Karpas-422 (cell line): ENCODE measurements around the gene MANEA. TPM values are rescaled to one million over a fixed set of nuclear protein-coding genes. Genes with fewer than 3 reads are reported as not detected.
"Not testable (repeated sequence)": the region's sequence is repeated elsewhere in the genome, so short reads cannot be mapped to it uniquely, and the experiment has no call there.

Experiments
- DNase-seq: peaks from one replicate; pipeline ENCODE4 v3.0.0-alpha.2; 2015
- H2AFZ ChIP-seq: fragments of 200-600 bp; sonication (generic); 2 replicates; pipeline ENCODE4 v1.6.1; 2014; ENCODE audit warnings: antibody characterized with exemption, low read length, mixed read lengths
- H3K27ac ChIP-seq: fragments of 200-600 bp; sonication (generic); 2 replicates; pipeline ENCODE4 v1.5.1; 2014; ENCODE audit warnings: mild to moderate bottlenecking, low read length, moderate library complexity
- H3K27me3 ChIP-seq: fragments of 200-600 bp; sonication (generic); 2 replicates; pipeline ENCODE4 v1.6.1; 2014; ENCODE audit warnings: low read length, mixed read lengths
- H3K36me3 ChIP-seq: fragments of 200-600 bp; sonication (generic); 2 replicates; pipeline ENCODE4 v1.6.1; 2014; ENCODE audit warnings: low read length, mixed read lengths; ENCODE audit not compliant: insufficient read depth
- H3K4me1 ChIP-seq: fragments of 200-600 bp; sonication (generic); 2 replicates; pipeline ENCODE4 v1.6.1; 2014; ENCODE audit warnings: mild to moderate bottlenecking, low read length, mixed read lengths
- H3K4me2 ChIP-seq: fragments of 200-600 bp; sonication (generic); 2 replicates; pipeline ENCODE4 v1.6.1; 2014; ENCODE audit warnings: low read length, low read depth, mild to moderate bottlenecking; ENCODE audit not compliant: poor library complexity, severe bottlenecking
- H3K4me3 ChIP-seq: fragments of 200-600 bp; sonication (generic); 2 replicates; pipeline ENCODE4 v1.5.1; 2014; ENCODE audit warnings: mild to moderate bottlenecking, antibody characterized with exemption, low read length, mixed read lengths
- H3K79me2 ChIP-seq: fragments of 200-600 bp; sonication (generic); 2 replicates; pipeline ENCODE4 v1.6.1; 2014; ENCODE audit warnings: mild to moderate bottlenecking, low read length, mixed read lengths
- H3K9ac ChIP-seq: fragments of 200-600 bp; sonication (generic); 2 replicates; pipeline ENCODE4 v1.6.0; 2014; ENCODE audit warnings: low read length
- H3K9me2 ChIP-seq: fragments of 200-600 bp; sonication (generic), shearing (Covaris generic); replicated peaks from 2 replicates; pipeline ENCODE4 v1.6.0; 2014; ENCODE audit warnings: mild to moderate bottlenecking, low read length, moderate library complexity; ENCODE audit not compliant: insufficient read depth
- H3K9me3 ChIP-seq: fragments of 300-700, 200-600 bp; sonication (generic); 2 replicates; pipeline ENCODE4 v1.6.1; 2014; ENCODE audit warnings: low read length, mixed read lengths
- H4K20me1 ChIP-seq: fragments of 200-600 bp; sonication (generic); 2 replicates; pipeline ENCODE4 v1.6.1; 2014; ENCODE audit warnings: mild to moderate bottlenecking, antibody characterized with exemption, low read length, low read depth; ENCODE audit not compliant: insufficient read depth
- total RNA-seq: library from RNA; depleted of rRNA; stranded (reverse); fragments of >200 nt; shearing (Covaris generic); gene quantifications from 2 replicates; pipeline ENCODE4 v1.2.3, GENCODE V29; 2014; ENCODE audit warnings: low replicate concordance

The MANEA gene
- total RNA-seq, 1 experiment from 2014 or later = 33.4 TPM

GRCh38 chr6:95546148-95546547, 31.2 kb upstream of the MANEA start:
- H3K9me3 ChIP-seq = no peaks in the 10 kb centered on the region
- no peak overlapping the region for H3K9ac ChIP-seq
- H3K27me3 ChIP-seq = no peaks in the 10 kb centered on the region
- H4K20me1 ChIP-seq = no peaks in the 10 kb centered on the region
- H2AFZ ChIP-seq = no peak overlapping the region
- no peak overlapping the region for H3K27ac ChIP-seq
- no peaks in the 10 kb centered on the region for H3K36me3 ChIP-seq
- no peak overlapping the region for H3K4me2 ChIP-seq
- no peaks in the 10 kb centered on the region for H3K4me1 ChIP-seq
- no peak for DNase-seq
- H3K4me3 ChIP-seq = no peak overlapping the region
- H3K9me2 ChIP-seq = no peaks in the 10 kb centered on the region
- no peaks in the 10 kb centered on the region for H3K79me2 ChIP-seq

- no peak overlapping the region for H3K9ac ChIP-seq
- H4K20me1 ChIP-seq = no peaks in the 10 kb centered on the region
- H3K4me2 ChIP-seq = no peak overlapping the region
- no peaks in the 10 kb centered on the region for H3K79me2 ChIP-seq
- H2AFZ ChIP-seq = no peak overlapping the region
- no peaks in the 10 kb centered on the region for H3K9me2 ChIP-seq
- H3K9me3 ChIP-seq = no peaks in the 10 kb centered on the region
- no peaks in the 10 kb centered on the region for H3K4me1 ChIP-seq
- H3K27ac ChIP-seq = no peak overlapping the region
- DNase-seq = no peak
- H3K27me3 ChIP-seq = no peaks in the 10 kb centered on the region
- no peaks in the 10 kb centered on the region for H3K36me3 ChIP-seq
- H3K4me3 ChIP-seq = no peak overlapping the region
Measured at GRCh38 chr6:95547043-95547442, 30.3 kb upstream of the MANEA start.

- no peaks in the 10 kb centered on the region for H3K36me3 ChIP-seq
- no peaks in the 10 kb centered on the region for H4K20me1 ChIP-seq
- H3K27ac ChIP-seq = no peak overlapping the region
- no peaks in the 10 kb centered on the region for H3K27me3 ChIP-seq
- no peaks in the 10 kb centered on the region for H3K4me1 ChIP-seq
- no peak overlapping the region for H3K4me3 ChIP-seq
- DNase-seq = no peak
- no peak overlapping the region for H3K4me2 ChIP-seq
- H3K79me2 ChIP-seq = no peaks in the 10 kb centered on the region
- no peak overlapping the region for H3K9ac ChIP-seq
- no peaks in the 10 kb centered on the region for H3K9me2 ChIP-seq
- H3K9me3 ChIP-seq = no peaks in the 10 kb centered on the region
- H2AFZ ChIP-seq = no peak overlapping the region
Measured at GRCh38 chr6:95548188-95548786, 29.0 kb upstream of the MANEA start.

GRCh38 chr6:95551678-95552324, 25.5 kb upstream of the MANEA start:
- Histone ChIP-seq H3K4me3 (no peak overlapping the region), H3K9me3 (no peaks in the 10 kb centered on the region), H3K36me3 (no peaks in the 10 kb centered on the region), H3K27me3 (no peaks in the 10 kb centered on the region), H3K4me2 (no peak overlapping the region), H3K4me1 (no peaks in the 10 kb centered on the region), H2AFZ (no peak overlapping the region), H3K9ac (no peak overlapping the region), H3K79me2 (no peaks in the 10 kb centered on the region), H3K9me2 (no peaks in the 10 kb centered on the region), H4K20me1 (no peaks in the 10 kb centered on the region), H3K27ac (no peak overlapping the region)
- DNase-seq = no peak

GRCh38 chr6:95553880-95554279, 23.5 kb upstream of the MANEA start:
- no peaks in the 10 kb centered on the region for H3K27me3 ChIP-seq
- no peaks in the 10 kb centered on the region for H3K79me2 ChIP-seq
- H3K4me3 ChIP-seq = no peak overlapping the region
- DNase-seq = no peak
- no peak overlapping the region for H2AFZ ChIP-seq
- H3K9me3 ChIP-seq = no peaks in the 10 kb centered on the region
- no peak overlapping the region for H3K9ac ChIP-seq
- H4K20me1 ChIP-seq = no peaks in the 10 kb centered on the region
- H3K9me2 ChIP-seq = no peaks in the 10 kb centered on the region
- no peak overlapping the region for H3K4me2 ChIP-seq
- no peaks in the 10 kb centered on the region for H3K4me1 ChIP-seq
- H3K36me3 ChIP-seq = no peaks in the 10 kb centered on the region
- no peak overlapping the region for H3K27ac ChIP-seq

- not testable (repeated sequence) for H3K79me2 ChIP-seq, H4K20me1 ChIP-seq, H3K4me3 ChIP-seq, H3K27me3 ChIP-seq, H3K9me2 ChIP-seq, H3K4me1 ChIP-seq, H3K27ac ChIP-seq, H3K9ac ChIP-seq, H3K9me3 ChIP-seq, DNase-seq, H3K36me3 ChIP-seq, H2AFZ ChIP-seq, H3K4me2 ChIP-seq
Measured at GRCh38 chr6:95560956-95561355, 16.4 kb upstream of the MANEA start.

- Histone ChIP-seq H3K4me1 (peaks cover under 1% of the 10 kb centered on the region), H2AFZ (no peak overlapping the region), H3K27me3 (no peaks in the 10 kb centered on the region), H3K9me2 (no peaks in the 10 kb centered on the region), H3K9me3 (no peaks in the 10 kb centered on the region), H3K79me2 (peaks cover 16% of the 10 kb centered on the region), H3K4me2 (no peak overlapping the region), H4K20me1 (0 out of 2 replicates have a peak, but pooled peaks cover 12% of the 10 kb centered on the region), H3K36me3 (no peaks in the 10 kb centered on the region), H3K9ac (no peak overlapping the region), H3K27ac (no peak overlapping the region), H3K4me3 (no peak overlapping the region)
- no peak for DNase-seq
Measured at GRCh38 chr6:95569560-95569959, 7.8 kb upstream of the MANEA start.

- Histone ChIP-seq H3K4me1 (peaks cover 16% of the 10 kb centered on the region), H3K27me3 (no peaks in the 10 kb centered on the region), H3K27ac (no peak overlapping the region), H3K9me2 (no peaks in the 10 kb centered on the region), H2AFZ (no peak overlapping the region), H3K36me3 (no peaks in the 10 kb centered on the region), H3K9ac (no peak overlapping the region), H4K20me1 (0 out of 2 replicates have a peak, but pooled peaks cover 12% of the 10 kb centered on the region), H3K79me2 (peaks cover 40% of the 10 kb centered on the region), H3K4me3 (no peak overlapping the region), H3K4me2 (no peak overlapping the region), H3K9me3 (no peaks in the 10 kb centered on the region)
- DNase-seq = no peak
Measured at GRCh38 chr6:95572098-95572497, 5.2 kb upstream of the MANEA start.
